Measurements from ENCODE around the gene FARP1.

The FARP1 gene

GRCh38 chr13:98377635-98378378 lies 234.9 kb downstream of the FARP1 start:
- Histone ChIP-seq H3K9me3 (no peaks in the 10 kb centered on the region; the same call in 1 of the 2 replicates), H3K4me1 (no peaks in the 10 kb centered on the region), H3K36me3 (replicated peaks) (no peaks in the 10 kb centered on the region), H3K27me3 (ENCODE audit: low read depth) (no peaks in the 10 kb centered on the region), H3K4me3 (no peak overlapping the region)
- DNase-seq (ENCODE audit: low spot score in 2 of 2), result no peak
- in situ Hi-C loops (cut with MboI; ENCODE audit: low sequenced_read_pairs), result no loop called here

GRCh38 chr13:98384739-98385138 lies 241.8 kb downstream of the FARP1 start:
- in situ Hi-C loops (cut with MboI; ENCODE audit: low sequenced_read_pairs), result no loop called here
- Histone ChIP-seq H3K4me1 (peaks cover 5% of the 10 kb centered on the region; the same call in 1 of the 2 replicates), H3K4me3 (no peak overlapping the region), H3K9me3 (no peaks in the 10 kb centered on the region), H3K36me3 (replicated peaks) (peaks cover 9% of the 10 kb centered on the region; the same call in 1 of the 2 replicates), H3K27me3 (ENCODE audit: low read depth) (no peaks in the 10 kb centered on the region)
- no peak for DNase-seq (ENCODE audit: low spot score in 2 of 2)

GRCh38 chr13:98385606-98386005 lies 242.7 kb downstream of the FARP1 start:
- in situ Hi-C loops (cut with MboI; ENCODE audit: low sequenced_read_pairs), result no loop called here
- Histone ChIP-seq H3K4me3 (no peak overlapping the region), H3K27me3 (ENCODE audit: low read depth) (no peaks in the 10 kb centered on the region), H3K4me1 (peaks cover 5% of the 10 kb centered on the region; the same call in 1 of the 2 replicates), H3K36me3 (replicated peaks) (peaks cover 9% of the 10 kb centered on the region; the same call in 1 of the 2 replicates), H3K9me3 (no peaks in the 10 kb centered on the region)
- DNase-seq (ENCODE audit: low spot score in 2 of 2), result no peak

DNA sequence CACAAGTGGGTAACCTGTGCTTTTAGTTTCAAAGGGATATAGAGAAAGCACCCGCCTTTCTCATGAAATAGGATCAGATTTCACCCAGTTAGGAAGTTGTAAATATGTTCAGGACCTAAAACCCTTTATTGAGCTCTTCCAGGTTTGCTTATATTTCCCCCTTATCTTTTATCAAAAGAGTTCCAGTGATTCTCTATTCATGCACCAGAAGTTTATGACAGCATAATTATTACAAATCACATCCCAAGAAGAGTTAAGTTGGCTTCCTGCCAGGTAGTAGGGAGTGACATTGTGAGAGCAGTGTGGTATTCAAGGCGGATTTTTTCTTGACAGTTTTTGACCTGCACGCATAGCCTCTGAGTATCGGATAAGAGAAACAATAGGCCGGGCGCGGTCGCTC lies 243.7 kb downstream of the FARP1 start:
- no peak overlapping the region for H3K4me3 ChIP-seq
- no peaks in the 10 kb centered on the region for H3K27me3 ChIP-seq (ENCODE audit: low read depth)
- H3K36me3 ChIP-seq (replicated peaks), result peaks cover 9% of the 10 kb centered on the region; the same call in 1 of the 2 replicates
- no peaks in the 10 kb centered on the region for H3K9me3 ChIP-seq
- in situ Hi-C loops (cut with MboI; ENCODE audit: low sequenced_read_pairs), result no loop called here
- peak in 1 of 2 experiments; percentile 5 for DNase-seq (ENCODE audit: low spot score in 2 of 2)
- H3K4me1 ChIP-seq, result peaks cover 5% of the 10 kb centered on the region; the same call in 1 of the 2 replicates

DNA sequence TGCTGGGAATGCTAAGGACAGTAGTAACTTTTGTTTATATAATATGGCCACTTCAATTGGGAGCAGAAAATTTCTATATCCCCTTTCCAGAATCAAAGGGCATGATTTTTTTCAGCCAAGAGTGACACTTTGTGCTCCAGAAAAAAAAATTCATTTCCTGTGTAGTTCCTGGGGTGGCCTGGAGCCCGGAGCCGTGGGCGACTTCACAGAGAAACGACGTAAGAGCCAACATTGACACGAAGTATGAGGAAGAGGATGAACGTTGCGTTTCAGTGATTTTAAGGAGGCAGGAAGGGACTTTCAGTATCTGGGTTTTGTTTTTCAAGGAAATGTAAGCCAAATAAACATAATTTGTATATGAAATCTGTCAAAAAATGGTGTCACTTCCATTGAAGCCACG lies 246.4 kb downstream of the FARP1 start:
- H3K4me3 ChIP-seq, result no peak overlapping the region
- no peaks in the 10 kb centered on the region for H3K27me3 ChIP-seq (ENCODE audit: low read depth)
- peaks cover 9% of the 10 kb centered on the region; the same call in 1 of the 2 replicates for H3K36me3 ChIP-seq (replicated peaks)
- H3K4me1 ChIP-seq, result peaks cover 5% of the 10 kb centered on the region; the same call in 1 of the 2 replicates
- no peaks in the 10 kb centered on the region for H3K9me3 ChIP-seq
- in situ Hi-C loops (cut with MboI; ENCODE audit: low sequenced_read_pairs), result no loop called here
- DNase-seq (ENCODE audit: low spot score in 2 of 2), result no peak

DNA sequence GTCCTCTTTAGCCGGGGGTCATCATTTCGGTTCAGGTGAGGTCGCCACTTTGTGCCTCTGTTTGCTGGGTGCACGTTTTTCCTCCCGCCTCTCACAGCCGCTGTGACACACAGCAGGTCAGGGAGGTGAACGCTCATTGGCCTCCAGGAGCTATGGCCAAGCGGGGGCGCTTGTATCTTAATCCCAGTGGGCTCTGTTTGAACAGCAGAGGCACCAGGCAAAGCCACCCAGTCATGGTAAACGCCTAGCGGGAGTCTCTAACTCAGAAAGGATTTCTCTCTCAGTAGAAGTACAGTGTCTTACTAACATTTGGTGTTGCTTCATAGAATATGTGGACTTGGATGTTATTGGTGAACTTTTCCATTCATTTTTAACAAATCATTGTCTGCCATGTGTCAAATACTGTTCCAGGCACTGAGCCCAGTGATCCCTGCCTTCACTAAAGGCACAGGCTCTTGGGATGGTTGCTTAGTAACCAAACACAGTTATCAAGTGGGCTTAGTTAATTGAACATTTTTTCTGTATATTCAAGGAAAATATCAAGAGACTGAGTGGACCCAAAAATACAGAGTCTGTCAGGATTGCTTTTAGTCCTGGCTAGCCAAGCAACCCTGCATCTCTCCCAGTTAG lies 247.3 kb downstream of the FARP1 start:
- H3K4me3 ChIP-seq, result no peak overlapping the region
- in situ Hi-C loops (cut with MboI; ENCODE audit: low sequenced_read_pairs), result no loop called here
- H3K4me1 ChIP-seq, result peaks cover 5% of the 10 kb centered on the region; the same call in 1 of the 2 replicates
- H3K36me3 ChIP-seq (replicated peaks), result peaks cover 9% of the 10 kb centered on the region; the same call in 1 of the 2 replicates
- H3K9me3 ChIP-seq, result no peaks in the 10 kb centered on the region
- H3K27me3 ChIP-seq (ENCODE audit: low read depth), result no peaks in the 10 kb centered on the region
- DNase-seq (ENCODE audit: low spot score in 2 of 2), result no peak

- DNase-seq (ENCODE audit: low spot score in 2 of 2), result no peak
- H3K27me3 ChIP-seq (ENCODE audit: low read depth), result no peaks in the 10 kb centered on the region
- in situ Hi-C loops (cut with MboI; ENCODE audit: low sequenced_read_pairs), result no loop called here
- no peak overlapping the region for H3K4me3 ChIP-seq
- H3K4me1 ChIP-seq, result peaks cover 7% of the 10 kb centered on the region
- H3K36me3 ChIP-seq (replicated peaks), result 0 out of 2 replicates have a peak, but pooled peaks cover 5% of the 10 kb centered on the region
- H3K9me3 ChIP-seq, result no peaks in the 10 kb centered on the region
Measured at GRCh38 chr13:98393873-98394272, 251.0 kb downstream of the FARP1 start.

- no peaks in the 10 kb centered on the region for H3K27me3 ChIP-seq (ENCODE audit: low read depth)
- peaks cover 7% of the 10 kb centered on the region for H3K4me1 ChIP-seq
- no peaks in the 10 kb centered on the region for H3K9me3 ChIP-seq
- no peaks in the 10 kb centered on the region for H3K36me3 ChIP-seq (replicated peaks)
- in situ Hi-C loops (cut with MboI; ENCODE audit: low sequenced_read_pairs), result no loop called here
- DNase-seq (ENCODE audit: low spot score in 2 of 2), result no peak
- H3K4me3 ChIP-seq, result no peak overlapping the region
Measured at GRCh38 chr13:98394820-98395510, 252.1 kb downstream of the FARP1 start.

DNA sequence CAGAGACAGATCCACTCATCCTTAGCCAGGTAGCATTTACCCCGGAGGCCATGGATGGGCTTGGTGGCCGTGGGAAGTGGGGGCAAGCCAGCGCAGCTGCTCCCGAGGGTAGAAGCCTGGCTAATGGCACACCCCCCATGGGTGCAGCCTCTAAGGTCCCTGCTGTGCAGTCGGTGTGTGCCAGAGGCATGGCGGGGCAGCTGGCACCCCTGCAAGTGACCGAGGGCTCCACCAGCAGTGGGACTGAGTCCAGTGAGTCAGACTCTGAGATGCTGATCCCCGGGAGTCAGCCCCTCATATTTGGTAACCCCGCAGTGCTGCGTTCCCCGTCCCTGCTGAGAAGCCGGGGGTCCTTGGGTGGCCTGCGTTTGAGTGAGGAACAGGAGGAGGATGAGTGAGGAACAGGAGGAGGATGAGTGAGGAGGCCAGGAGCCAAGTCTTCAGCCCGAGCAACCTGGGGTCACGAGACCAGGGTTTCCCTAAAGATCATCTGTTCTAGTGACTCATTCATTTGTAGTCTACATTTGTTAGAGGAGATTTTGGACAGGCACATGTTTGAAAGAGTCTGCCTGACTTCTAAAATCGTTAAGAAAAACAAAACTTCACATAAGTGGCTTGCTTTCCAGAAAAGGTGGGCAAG lies 253.3 kb downstream of the FARP1 start:
- H3K4me3 ChIP-seq, result no peak overlapping the region
- no peaks in the 10 kb centered on the region for H3K36me3 ChIP-seq (replicated peaks)
- H3K27me3 ChIP-seq (ENCODE audit: low read depth), result no peaks in the 10 kb centered on the region
- H3K4me1 ChIP-seq, result peaks cover 7% of the 10 kb centered on the region
- in situ Hi-C loops (cut with MboI; ENCODE audit: low sequenced_read_pairs), result no loop called here
- DNase-seq (ENCODE audit: low spot score in 2 of 2), result no peak
- no peaks in the 10 kb centered on the region for H3K9me3 ChIP-seq

DNA sequence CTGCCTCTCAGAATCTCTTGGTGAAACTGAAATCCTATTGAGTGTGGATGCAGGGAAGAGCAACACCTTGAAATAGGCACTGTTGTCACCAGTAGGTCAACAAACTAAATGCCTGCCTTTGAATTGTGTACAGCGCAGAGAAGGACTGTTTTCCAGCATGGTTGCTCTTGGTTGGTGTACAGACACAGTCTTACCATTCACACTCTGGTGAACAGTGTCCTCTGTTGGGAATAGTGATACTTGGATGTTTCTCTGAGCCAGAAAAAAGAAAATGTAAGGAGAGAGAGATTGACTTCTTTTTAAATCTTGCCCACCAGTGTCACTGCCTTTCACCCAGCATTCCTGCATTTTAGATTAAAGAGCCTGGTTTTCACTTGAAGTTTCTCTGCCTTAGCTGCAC lies 254.3 kb downstream of the FARP1 start:
- no peaks in the 10 kb centered on the region for H3K27me3 ChIP-seq (ENCODE audit: low read depth)
- DNase-seq (ENCODE audit: low spot score in 2 of 2), result no peak
- no peaks in the 10 kb centered on the region for H3K9me3 ChIP-seq
- in situ Hi-C loops (cut with MboI; ENCODE audit: low sequenced_read_pairs), result no loop called here
- peaks cover 7% of the 10 kb centered on the region for H3K4me1 ChIP-seq
- H3K36me3 ChIP-seq (replicated peaks), result no peaks in the 10 kb centered on the region
- no peak overlapping the region for H3K4me3 ChIP-seq

DNA sequence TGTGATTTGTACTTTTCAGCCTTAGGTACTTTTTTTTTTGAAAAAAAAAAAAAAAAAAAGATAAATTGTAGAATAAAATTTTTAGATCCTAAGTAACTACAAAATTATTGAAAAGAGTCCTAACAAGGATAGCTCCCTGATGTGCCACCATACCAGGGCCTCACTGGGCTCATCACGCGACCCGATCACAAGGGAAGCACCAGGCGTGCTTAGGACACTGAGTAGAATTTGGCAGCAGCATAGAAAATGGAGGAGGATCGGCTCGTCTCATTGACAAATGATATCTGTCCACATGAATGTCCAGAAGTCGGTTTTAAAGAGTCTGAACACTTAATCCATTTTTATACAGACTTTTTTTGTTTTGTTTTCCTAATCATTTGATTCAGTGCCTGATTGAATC lies 255.0 kb downstream of the FARP1 start:
- in situ Hi-C loops (cut with MboI; ENCODE audit: low sequenced_read_pairs), result no loop called here
- DNase-seq (ENCODE audit: low spot score in 2 of 2), result no peak

DNA sequence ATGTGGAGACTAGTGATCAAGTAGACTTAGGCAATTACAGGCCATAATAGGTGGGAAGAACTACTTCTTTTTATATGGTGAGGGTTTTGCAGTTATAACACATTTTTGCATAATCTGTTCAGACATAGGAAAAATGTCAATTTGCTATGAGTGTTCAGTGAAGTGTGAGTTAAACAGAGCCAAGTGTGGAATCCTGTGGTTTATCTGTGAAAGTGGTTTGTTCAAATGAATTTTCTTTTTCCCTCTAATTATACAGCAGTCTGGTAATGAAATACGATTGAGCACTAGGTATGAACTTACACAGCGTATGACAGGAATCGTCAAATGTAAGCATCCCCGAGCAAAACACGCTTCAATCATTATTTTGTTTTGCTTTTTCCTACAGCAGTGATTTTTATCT lies 255.7 kb downstream of the FARP1 start:
- Histone ChIP-seq H3K4me3 (no peak overlapping the region), H3K36me3 (replicated peaks) (no peaks in the 10 kb centered on the region), H3K4me1 (peaks cover 7% of the 10 kb centered on the region), H3K9me3 (no peaks in the 10 kb centered on the region), H3K27me3 (ENCODE audit: low read depth) (no peaks in the 10 kb centered on the region)
- in situ Hi-C loops (cut with MboI; ENCODE audit: low sequenced_read_pairs), result no loop called here
- peak in 1 of 2 experiments; percentile 6 for DNase-seq (ENCODE audit: low spot score in 2 of 2)

More for the DNA sequence above, 255.0 kb downstream of the FARP1 start:
- Histone ChIP-seq H3K4me3 (no peak overlapping the region), H3K9me3 (no peaks in the 10 kb centered on the region), H3K27me3 (ENCODE audit: low read depth) (no peaks in the 10 kb centered on the region), H3K36me3 (replicated peaks) (no peaks in the 10 kb centered on the region), H3K4me1 (peaks cover 7% of the 10 kb centered on the region)

DNA sequence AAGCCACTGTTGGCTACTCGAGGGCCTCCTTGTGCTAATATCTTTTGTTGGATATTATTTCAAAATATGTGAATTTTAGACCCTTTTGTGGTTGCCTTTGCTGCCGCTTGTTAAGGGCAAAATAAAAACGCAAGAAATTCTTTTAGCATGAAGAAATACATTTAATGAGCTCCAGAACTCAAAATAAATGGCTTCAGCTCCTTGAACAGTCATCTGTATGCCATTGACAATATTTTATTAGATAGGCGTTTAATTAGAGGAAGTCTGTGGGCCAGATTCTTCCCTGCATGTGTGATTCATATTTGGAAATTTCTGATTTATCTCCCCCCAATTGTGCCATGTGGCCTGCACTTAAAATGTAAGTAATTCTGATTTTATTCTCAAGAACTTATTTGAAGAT lies 256.9 kb downstream of the FARP1 start:
- in situ Hi-C loops (cut with MboI; ENCODE audit: low sequenced_read_pairs), result no loop called here
- Histone ChIP-seq H3K27me3 (ENCODE audit: low read depth) (no peaks in the 10 kb centered on the region), H3K4me3 (no peak overlapping the region), H3K36me3 (replicated peaks) (no peaks in the 10 kb centered on the region), H3K9me3 (no peaks in the 10 kb centered on the region), H3K4me1 (peaks cover 12% of the 10 kb centered on the region)
- DNase-seq (ENCODE audit: low spot score in 2 of 2), result no peak

All from HAP-1 (cell line).